SKM-1 (cell line): ENCODE measurements around the gene CLASRP.
A peak's percentile ranks its signal among the peaks of the same experiment; 100 is the strongest.

Experiments
- DNase-seq: peaks from one replicate; lab custom pipeline; 2025; ENCODE audit not compliant: unreplicated experiment; lab: John Stamatoyannopoulos, UW

Gene CLASRP

GRCh38 chr19:45058622-45059159 lies 19.8 kb downstream of the CLASRP start:
- no peak for DNase-seq

GRCh38 chr19:45059258-45059965 lies 20.6 kb downstream of the CLASRP start:
- peak; percentile 10 for DNase-seq

- DNase-seq, result no peak
Observed at GRCh38 chr19:45061965-45062364, 23.1 kb downstream of the CLASRP start.

GRCh38 chr19:45063851-45064801 lies 25.3 kb downstream of the CLASRP start:
- DNase-seq, result no peak

- no peak for DNase-seq
Observed at GRCh38 chr19:45066921-45067661, 28.2 kb downstream of the CLASRP start.

- no peak for DNase-seq
Observed at GRCh38 chr19:45068041-45068440, 29.2 kb downstream of the CLASRP start.

GRCh38 chr19:45069056-45069455 lies 30.2 kb downstream of the CLASRP start:
- no peak for DNase-seq

GRCh38 chr19:45070214-45070613 lies 31.4 kb downstream of the CLASRP start:
- no peak for DNase-seq

GRCh38 chr19:45070861-45071544 lies 32.2 kb downstream of the CLASRP start:
- no peak for DNase-seq

GRCh38 chr19:45071545-45071938 lies 32.7 kb downstream of the CLASRP start:
- DNase-seq, result no peak

- no peak for DNase-seq
Observed at GRCh38 chr19:45071969-45072790, 33.3 kb downstream of the CLASRP start.

GRCh38 chr19:45074744-45075300 lies 36.0 kb downstream of the CLASRP start:
- no peak for DNase-seq

GRCh38 chr19:45075301-45076028 lies 36.6 kb downstream of the CLASRP start:
- DNase-seq, result peak; percentile 66

- peak; percentile 7 for DNase-seq
Observed at GRCh38 chr19:45076029-45076850, 37.4 kb downstream of the CLASRP start, which contains the start of gene ZNF296. Gene ZNF296, minus strand, starts transcription at chr19:45076478. Its CDS starts 105 bp downstream, at chr19:45076373.

- no peak for DNase-seq
Observed at GRCh38 chr19:45076851-45077730, 38.2 kb downstream of the CLASRP start.

- no peak for DNase-seq
Observed at GRCh38 chr19:45078390-45079062, 39.7 kb downstream of the CLASRP start.
